HL-60/S4 treated with retinoic acid at 250 ng/mL for 4 days and 3 days (cell line): ENCODE measurements around the gene GRIPAP1.

ENCODE experiments used
- in situ Hi-C: fragments of 300-500 bp; cut with MboI; formaldehyde crosslinking; loops from 2 replicates; pipeline ENCODE4 v1.7.0; 2022; ENCODE audit warnings: low sequenced_read_pairs

The GRIPAP1 gene

DNA sequence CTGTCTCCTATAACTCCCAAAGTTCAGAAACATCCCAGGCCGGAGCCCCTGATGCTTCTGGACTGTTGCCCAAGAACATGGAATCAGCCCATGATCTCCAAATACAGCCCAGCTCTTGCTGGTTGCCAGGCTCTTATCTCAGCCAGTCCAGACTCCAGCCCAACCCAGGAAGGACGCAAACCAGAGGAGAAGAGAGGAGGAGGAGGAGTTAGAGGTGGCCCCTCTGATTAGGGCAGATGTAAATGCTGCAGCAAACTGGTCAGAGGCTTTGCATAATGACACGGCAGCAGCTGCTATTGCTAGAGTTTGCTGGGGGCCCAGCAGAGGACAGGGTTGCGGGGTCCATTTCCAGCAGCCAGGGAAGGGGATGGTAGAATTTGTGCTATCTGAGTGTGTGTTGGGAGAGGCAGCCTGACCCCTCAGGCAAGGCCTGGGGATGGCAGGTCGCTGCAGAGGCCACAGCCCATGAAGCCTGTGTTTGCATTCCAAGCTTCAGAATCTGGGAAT is 40.4 kb downstream of the GRIPAP1 start:
- in situ Hi-C loops = no loop called here

DNA sequence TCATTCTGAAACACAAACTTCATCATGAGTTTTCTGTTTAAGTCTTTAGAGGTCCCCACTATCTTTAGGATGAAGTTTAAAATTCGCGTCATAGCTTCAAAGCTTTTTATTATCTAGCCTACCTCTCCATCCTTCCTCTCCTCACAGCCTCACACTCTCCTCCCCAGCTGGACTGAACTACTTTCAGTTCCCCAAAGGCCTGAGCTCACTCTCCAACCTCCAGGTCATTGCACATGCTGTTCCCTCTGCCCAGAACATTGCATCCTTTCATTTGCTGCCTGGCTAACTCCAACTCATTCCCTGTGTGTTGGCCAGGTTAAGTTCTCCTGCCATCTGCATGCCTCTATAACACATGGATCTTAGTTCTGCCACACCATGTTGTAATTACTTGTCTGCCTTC is 41.8 kb downstream of the GRIPAP1 start:
- in situ Hi-C loops = no loop called here

DNA sequence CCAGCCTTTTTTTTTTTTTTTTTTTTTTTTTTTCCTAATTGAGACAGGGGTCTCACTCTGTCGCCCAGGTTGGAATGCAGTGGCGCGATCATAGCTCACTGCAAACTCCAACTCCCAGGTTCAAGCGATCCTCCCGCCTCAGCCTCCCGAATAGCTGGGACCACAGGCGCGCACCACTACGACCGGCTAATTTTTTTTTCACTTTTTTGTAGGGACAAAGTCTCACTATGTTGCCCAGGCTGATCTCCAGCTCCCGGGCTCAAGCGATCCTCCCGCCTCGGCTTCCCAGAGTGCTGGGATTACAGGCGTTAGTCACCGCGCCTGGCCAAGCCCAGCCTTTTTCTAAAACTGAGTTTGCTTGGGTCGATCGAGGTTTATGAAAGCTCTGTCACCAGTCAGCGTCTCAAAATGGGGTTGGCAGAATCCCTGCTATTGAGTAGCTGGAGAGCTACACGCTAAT is 43.4 kb downstream of the GRIPAP1 start:
- in situ Hi-C loops = no loop called here

DNA sequence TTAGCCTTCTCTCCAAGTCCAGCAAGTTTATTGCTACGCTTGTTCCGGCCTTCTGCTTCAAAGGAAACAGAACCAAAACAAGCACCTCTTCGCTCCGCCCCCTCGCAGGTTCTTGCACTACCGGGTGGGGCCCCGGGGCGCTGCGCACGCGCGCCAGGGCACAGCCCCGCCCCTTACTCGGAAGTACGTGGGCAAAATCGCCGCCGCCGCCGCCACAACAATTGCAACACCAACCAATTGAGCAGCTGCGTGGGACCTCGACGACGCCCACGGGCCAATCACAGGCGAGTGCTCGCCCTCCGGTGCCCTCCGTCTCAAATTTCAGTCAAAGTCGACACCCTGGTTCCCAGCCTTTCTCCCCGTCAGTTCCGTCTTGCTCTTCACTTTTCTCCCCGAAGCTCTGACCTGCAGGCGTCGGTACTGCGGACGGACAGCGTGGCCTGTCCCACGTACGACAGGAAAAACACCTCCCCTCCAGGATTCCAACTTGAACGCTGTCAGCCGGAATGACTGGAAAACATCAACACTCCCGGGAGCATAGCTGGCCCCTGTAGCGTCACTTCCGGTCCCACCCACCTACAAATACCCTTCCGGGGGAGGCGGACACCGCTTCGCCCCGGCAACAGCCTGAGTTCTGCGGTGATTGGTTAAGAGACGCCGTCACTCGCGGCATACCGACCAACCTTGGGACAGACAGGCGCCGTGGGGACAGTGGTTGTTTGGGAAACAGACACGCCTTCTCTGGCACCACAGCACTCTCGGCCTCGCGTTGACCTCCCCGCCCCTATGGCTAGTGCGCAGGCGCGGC is 44.0 kb downstream of the GRIPAP1 start:
- in situ Hi-C loops = no loop called here

DNA sequence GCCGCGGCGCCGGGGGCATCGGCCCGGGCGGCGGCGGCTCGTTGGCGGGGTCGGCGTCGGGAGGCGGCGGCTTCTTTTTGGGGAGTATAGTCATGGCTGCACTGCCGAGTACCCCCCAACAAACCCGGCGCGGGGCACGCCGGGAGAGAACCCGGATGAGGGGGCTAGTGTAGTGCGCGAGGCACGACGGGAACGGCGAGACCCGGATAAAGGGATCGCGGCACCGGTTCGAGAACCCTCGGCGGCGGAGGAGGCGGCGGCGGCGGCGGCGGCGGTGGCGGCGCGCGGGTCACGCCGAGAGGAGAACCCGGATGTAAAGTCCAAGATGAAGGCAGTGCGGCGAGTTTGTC is 44.6 kb downstream of the GRIPAP1 start, which contains the start of gene OTUD5:
TSS of gene OTUD5 (minus strand) at position 131 of the 350 bp plus-strand sequence. CDS start at position 94, 37 bp downstream.
- in situ Hi-C loops = no loop called here

DNA sequence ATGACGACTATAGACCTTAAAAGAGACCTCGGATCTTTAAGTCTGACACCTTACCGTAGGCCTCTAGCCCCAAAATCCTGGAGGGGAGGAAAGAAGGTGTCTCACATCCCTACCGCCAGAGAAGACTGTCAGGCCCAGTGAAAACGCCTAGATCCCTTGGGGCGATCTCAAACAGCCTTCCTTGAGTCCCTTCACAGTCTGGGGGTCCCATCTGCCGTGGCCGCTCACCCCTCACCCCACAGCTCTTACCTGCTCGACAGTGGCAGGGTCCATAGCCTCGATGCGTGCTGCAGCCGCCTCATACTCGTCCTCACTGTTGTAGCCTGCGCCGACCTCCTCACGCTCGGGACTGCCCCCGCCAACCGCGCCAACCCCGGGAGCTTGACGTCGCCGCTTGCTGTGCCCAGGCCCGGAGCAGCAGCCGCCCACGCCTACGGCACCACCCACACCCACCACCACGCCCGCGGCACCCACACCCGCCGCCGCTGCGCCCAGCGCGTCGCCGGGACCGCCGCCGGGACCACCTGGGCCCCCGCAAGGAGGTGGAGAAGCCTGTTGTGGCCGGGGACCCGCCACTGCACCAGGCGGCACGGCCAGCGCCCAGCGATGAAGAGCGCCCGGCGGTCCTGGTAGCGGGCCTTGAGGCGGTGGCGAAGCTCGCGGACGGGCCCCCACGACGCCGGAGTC is 45.2 kb downstream of the GRIPAP1 start:
- in situ Hi-C loops = no loop called here

DNA sequence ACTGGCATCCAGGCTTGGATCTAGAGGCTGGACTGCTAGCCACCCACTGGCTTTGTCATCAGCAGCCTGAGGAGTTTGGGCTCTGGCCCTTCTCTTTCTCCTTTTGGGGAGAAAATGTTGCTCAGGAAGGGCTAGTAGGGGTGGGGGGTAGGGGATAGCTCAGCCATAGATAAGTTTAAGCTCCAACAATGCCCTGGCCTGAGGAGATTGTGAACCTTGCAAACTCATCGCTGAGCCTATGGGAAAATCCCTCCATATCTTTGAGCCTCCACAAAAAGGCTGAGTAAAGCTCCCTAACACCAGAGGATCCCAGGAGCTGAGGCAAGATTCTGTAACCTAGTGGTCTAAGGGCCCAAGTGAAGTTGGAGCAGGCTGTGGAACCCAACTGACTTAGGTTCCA is 53.5 kb downstream of the GRIPAP1 start:
- in situ Hi-C loops = no loop called here

DNA sequence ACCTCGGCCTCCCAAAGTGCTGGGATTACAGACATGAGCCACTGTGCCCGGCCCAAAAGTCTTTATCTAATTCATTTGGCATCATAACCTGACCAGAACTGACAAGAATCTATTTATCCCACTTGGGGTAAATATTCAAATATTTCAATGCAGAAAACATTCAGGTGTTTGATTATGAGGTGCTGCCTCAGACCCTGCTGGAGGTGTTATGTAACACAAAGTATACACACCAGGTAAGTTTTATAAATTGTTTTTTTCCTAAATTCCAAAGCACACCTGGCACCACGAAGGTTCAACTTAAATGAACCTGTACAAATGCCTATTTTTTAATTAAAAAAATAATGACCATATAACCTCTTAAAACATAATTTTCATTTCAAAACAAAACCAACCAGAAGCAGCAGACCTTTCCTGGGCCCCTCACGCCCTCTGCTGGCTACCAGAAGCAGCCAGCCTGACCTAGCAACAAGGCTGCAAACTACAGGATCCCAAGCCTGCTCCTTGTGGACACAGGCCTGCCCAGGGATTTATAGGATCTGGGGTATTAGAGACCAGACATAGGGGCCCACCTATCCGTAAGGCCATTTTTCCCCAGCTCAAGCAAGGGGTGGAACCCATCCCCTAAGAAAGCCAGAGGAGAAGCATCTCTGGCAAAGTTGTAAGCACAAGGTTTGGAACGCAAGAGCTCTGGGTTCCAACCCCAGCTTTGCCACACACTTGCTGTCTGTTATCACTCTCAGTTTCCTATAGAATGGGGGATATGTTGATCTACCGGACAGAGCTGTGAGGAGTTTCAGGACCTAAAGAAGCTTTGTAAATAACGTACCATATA is 56.3 kb downstream of the GRIPAP1 start:
- in situ Hi-C loops = no loop called here

DNA sequence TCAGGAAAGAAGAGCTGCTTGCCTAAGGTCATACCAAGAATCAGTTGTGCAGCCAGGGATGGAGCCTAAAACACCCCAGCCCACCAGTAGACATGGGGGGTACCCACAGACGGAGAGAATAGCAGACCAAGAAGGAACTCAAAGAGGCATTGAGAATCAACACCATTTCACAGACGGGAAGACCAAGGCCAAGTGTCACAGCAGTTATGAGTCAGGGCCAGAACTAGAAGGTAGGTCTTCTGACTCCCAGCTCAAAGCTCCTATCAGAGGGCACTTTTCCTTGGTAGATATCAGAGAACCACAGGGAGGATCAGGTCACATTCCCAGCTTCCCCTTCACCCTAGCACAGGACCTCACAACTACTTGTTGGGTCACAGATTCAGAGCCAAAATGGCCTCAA is 59.2 kb downstream of the GRIPAP1 start:
- in situ Hi-C loops = no loop called here

DNA sequence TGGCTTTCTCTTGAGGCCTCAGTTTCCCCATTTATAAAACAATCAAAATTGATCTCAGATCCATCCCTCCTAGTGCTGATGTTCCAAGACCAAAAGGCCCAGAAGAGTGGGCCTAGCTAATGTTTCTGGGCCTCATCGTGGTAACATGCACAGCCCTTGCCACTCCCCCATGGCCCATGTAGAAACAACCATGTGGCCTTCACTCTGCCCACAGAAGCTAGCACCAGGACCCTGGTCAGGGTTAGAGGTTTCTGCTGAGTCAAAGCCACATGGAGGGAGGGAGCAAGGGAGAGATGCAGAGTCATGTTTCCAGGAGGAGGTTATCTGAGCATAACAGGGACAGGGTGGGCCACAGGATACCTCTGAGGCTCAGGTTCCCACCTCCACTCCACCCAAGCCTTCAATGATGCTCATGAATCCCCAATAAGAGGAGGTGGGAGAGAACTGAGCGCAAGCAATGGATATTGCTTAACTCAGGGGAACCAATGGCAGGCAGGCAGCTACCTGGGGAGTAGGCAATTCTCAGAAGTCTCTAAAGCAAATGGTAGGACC is 61.6 kb downstream of the GRIPAP1 start:
- in situ Hi-C loops = no loop called here

DNA sequence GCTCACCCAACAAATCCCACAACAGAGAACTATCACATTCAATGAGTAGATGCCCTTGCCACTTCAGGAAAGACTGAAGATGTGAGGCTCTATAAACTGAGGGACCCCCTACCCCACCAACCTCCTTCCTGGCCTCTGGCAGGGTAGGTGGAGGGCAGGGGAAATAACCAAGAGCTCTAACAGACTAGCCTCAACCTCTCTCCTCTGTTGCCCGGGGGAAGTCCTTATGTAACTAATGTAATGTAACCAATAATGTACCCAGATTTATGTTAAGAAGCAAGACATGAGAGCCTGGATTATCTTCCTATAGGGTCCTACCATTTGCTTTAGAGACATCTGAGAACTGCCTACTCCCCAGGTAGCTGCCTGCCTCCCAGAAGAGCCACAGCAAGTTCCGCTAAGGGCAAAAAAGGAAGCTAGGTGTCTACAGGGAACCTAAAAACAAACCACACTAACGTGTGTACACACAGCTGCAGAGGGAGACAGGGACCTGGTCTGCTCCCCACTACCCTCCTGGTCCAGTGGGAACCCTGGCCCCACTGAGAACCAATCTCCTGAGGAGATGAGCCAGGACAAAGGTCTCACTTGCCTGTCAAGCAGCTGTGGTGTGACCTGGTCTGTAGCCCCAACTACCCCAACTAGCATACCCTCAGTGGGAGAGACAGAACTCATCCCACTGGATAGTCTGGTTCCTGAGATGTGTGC is 62.4 kb downstream of the GRIPAP1 start:
- in situ Hi-C loops = no loop called here

DNA sequence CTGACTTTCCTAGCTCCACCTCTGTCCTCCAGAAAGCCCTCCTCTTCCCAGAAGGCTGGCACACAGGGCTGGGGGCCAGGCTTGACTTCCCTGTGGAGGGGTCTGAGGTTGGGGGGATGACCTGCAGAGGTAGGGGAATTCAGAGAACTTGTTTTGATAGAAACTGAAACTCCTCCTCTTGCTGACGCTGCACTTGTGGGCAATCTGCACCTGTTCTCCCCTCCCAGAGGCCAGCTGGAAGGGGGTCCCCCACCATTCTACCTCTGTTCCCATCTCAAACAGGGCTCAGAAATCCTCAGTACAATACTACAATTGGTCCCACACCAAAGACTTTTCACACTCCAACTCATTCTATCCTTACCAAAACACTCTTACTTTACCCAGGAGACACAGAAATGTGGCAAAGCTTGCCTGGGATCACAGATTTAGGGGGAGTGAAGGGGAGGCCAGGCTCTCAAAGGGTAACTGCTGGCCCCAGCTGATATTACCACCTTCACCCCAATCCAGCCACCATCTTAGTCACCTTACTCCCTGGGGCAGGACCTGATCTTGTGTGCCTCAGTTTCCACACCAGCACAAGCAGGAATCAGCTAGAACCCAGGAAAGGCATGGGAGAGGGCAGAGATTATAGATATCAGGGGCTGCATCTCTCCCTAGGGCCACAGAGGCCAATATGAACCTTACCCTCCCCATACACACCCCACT is 63.2 kb downstream of the GRIPAP1 start:
- in situ Hi-C loops = no loop called here

DNA sequence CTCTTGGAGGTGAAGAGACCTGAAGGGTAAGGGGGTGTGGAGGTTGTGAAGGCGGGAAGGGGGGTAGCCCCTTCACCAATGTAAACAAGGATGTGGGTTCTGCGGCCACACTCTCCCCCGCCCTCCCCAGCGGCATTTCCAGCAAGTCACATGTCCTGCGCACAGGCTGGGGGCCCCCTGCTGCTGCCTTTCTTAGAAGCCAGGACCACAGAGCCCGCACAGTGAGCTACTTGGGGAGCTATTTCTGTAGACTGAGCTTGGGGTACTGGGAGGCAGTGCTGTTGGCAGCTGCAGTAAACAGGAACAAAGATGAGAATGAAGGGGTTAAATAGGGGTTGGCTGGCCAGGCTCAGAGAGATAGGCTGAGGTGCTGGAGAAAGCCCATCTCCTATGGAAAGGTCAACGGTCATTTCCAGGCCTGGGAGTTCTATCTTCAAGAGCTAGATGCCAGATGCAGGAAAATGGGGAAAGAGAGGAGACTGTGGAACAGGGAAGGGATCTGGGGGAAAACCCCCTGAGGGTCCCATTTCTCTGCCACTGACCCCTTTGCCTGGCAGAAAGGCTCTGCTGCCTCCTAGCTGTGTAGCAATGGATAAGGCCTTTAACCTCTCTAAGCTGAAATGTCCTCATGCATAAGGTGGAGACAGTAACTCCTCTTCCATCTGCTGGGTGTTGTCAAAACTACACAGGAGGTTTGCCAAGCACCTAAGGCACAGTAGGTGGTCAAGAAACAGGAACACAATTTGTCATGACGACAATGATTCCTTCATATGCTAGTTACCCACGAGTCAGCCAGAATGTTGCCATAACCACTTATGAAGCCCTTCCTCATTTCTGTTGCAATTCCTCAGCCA is 64.8 kb downstream of the GRIPAP1 start:
- in situ Hi-C loops = no loop called here

DNA sequence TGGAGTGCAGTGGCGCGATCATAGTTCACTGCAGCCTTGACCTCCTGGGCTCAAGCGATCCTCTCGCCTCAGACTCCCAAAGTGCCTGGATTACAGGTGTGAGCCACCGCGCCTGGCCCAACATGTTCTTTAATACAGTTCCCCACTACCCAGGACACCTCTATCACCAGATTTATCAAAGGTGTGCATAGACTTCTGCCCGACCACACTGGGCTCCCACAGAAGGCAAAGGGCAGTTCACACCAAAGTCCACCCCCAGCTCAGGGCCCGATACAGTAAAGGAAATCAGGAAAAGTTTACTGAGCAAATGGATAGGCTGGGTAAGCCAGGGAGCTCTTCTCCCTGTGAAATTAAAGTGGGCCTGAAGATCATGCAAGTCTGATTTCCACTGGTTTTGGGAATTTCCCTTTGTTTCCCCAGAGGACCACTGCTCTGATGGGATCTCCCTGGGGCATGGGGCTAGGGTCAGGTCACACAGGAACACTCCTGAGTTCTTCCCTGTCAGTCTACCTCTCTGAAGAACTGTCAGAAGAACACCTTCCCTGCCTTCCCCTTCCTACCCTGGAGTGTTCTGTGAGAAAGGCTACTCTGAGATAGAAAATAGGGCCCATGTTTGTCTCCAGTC is 65.5 kb downstream of the GRIPAP1 start:
- in situ Hi-C loops = no loop called here

DNA sequence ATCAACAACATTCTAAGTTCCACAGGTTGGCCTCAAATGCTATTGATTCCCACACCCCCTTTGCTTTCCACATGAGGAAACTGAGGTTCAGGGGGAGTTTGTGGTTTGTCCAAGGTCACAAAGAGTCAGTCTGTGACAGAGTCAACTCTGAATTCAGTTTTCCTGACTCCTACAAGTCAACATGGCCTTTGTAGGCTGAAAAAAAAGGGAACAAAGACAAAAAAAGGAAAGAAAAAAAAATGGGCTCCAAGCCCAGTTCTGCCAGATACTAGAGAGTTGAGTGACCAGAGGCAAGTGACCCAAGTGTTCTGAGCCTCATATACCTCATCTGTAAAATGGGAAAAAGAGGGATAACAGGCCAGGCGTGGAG is 66.8 kb downstream of the GRIPAP1 start:
- in situ Hi-C loops = no loop called here

DNA sequence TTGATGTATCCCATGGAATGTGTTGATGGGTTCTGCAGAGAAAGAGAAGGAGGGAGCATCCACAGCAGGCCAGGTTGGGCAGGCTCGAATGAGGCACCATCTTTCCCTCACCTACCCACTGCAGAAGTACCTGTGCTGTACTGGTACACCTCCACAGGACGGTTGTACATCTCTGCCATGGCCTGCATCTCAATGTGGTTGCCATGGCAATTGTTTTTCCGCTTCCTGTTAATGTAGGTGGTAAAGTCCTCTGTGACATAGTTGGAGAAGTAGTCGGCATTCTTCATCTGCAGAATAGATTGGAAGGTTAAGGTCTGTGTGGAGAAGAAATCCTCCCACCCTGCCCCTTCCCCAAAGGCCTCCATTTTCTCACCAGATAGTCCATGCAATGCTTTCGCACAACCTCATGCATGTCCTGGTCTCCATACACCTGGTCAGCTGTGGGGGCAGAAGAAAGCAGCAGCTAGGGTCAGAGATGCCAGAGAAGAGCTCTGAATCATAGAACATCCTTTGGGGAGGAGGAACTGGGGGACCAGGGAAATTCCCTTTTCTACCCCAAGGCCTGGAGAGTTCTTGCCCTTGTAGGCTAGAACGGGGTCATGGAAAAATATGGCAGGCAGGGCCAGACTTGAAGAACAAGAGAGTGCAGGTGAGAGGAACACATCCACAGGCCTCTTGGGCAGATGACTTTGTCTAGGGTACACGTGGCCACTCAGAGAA is 67.3 kb downstream of the GRIPAP1 start:
- in situ Hi-C loops = no loop called here

DNA sequence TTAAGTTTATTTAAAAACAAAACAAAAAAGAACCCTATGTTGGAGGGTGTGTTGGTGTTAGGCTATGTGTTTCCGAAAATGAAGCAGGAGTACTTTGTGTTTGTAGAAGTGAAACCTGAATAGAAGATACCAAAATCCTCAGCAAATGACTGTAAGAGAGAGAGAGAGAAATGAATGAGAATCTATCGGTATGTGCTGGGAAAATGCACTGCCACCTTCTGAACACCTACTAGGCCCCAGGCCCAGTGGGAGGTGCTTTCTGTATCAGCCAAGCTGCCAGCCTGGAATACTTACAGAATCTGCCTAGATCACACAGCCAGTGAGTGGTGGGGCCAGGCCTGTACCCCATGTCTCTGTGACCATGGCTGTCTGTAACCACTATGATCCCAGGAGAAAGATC is 68.3 kb downstream of the GRIPAP1 start:
- in situ Hi-C loops = no loop called here
